HEK293 (cell line): Measurements from ENCODE around the gene IL33.

Experiments
- BCL11A ChIP-seq: fragments of 450-650 bp; formaldehyde crosslinking; IDR thresholded peaks from 2 replicates; pipeline ENCODE4 v1.5.1; 2016; ENCODE audit warnings: low read depth, missing biosample characterization, missing genetic modification characterization
- ZNF239 ChIP-seq: fragments of 450-650 bp; formaldehyde crosslinking; IDR thresholded peaks from 2 replicates; pipeline ENCODE4 v1.5.1; 2016; ENCODE audit warnings: missing biosample characterization, missing genetic modification characterization
- ZNF561 ChIP-seq: fragments of 450-650 bp; IDR thresholded peaks from 2 replicates; pipeline ENCODE4 v1.5.1; 2018; ENCODE audit warnings: missing biosample characterization, missing genetic modification characterization, borderline replicate concordance
- TF ChIP-seq, protein P1 (sequence below): fragments of 450-650 bp; formaldehyde crosslinking; IDR thresholded peaks from 2 replicates; pipeline ENCODE4 v1.5.1; 2016; ENCODE audit warnings: missing biosample characterization, missing genetic modification characterization
- TF ChIP-seq, protein P2 (sequence below): fragments of 450-650 bp; formaldehyde crosslinking; IDR thresholded peaks from 2 replicates; pipeline ENCODE4 v1.5.1; 2016; ENCODE audit warnings: missing biosample characterization, missing genetic modification characterization

DNA sequence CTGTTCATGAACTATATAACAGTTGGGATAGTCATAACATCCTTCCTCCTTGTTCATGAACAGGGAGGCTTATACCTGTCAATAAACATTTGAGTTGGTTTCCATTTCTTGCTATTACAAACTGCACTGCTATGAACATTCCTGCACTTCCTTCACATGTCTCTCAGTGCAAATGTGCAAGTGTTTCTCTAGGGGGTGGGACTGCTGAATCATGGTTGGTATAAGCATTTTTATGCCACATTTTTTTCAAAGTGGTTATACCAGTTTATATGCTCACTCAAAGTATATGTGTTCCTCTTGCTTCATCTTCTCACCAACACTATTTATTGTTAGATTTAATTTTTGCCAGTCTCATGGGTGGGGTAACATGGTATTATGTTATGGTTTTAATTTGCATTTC is 86.8 kb downstream of the IL33 start:
- TF ChIP-seq, protein P1, sequence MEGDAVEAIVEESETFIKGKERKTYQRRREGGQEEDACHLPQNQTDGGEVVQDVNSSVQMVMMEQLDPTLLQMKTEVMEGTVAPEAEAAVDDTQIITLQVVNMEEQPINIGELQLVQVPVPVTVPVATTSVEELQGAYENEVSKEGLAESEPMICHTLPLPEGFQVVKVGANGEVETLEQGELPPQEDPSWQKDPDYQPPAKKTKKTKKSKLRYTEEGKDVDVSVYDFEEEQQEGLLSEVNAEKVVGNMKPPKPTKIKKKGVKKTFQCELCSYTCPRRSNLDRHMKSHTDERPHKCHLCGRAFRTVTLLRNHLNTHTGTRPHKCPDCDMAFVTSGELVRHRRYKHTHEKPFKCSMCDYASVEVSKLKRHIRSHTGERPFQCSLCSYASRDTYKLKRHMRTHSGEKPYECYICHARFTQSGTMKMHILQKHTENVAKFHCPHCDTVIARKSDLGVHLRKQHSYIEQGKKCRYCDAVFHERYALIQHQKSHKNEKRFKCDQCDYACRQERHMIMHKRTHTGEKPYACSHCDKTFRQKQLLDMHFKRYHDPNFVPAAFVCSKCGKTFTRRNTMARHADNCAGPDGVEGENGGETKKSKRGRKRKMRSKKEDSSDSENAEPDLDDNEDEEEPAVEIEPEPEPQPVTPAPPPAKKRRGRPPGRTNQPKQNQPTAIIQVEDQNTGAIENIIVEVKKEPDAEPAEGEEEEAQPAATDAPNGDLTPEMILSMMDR (tag by site-specific recombination) = no peak
- TF ChIP-seq, protein P2, sequence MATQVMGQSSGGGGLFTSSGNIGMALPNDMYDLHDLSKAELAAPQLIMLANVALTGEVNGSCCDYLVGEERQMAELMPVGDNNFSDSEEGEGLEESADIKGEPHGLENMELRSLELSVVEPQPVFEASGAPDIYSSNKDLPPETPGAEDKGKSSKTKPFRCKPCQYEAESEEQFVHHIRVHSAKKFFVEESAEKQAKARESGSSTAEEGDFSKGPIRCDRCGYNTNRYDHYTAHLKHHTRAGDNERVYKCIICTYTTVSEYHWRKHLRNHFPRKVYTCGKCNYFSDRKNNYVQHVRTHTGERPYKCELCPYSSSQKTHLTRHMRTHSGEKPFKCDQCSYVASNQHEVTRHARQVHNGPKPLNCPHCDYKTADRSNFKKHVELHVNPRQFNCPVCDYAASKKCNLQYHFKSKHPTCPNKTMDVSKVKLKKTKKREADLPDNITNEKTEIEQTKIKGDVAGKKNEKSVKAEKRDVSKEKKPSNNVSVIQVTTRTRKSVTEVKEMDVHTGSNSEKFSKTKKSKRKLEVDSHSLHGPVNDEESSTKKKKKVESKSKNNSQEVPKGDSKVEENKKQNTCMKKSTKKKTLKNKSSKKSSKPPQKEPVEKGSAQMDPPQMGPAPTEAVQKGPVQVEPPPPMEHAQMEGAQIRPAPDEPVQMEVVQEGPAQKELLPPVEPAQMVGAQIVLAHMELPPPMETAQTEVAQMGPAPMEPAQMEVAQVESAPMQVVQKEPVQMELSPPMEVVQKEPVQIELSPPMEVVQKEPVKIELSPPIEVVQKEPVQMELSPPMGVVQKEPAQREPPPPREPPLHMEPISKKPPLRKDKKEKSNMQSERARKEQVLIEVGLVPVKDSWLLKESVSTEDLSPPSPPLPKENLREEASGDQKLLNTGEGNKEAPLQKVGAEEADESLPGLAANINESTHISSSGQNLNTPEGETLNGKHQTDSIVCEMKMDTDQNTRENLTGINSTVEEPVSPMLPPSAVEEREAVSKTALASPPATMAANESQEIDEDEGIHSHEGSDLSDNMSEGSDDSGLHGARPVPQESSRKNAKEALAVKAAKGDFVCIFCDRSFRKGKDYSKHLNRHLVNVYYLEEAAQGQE (tag by site-specific recombination) = no peak
- TF ChIP-seq BCL11A = no peak
- no peak for TF ChIP-seq ZNF239 (tag by site-specific recombination)
- TF ChIP-seq ZNF561 (tag by site-specific recombination) = no peak
